Measurements from ENCODE around the gene RIIAD1.

DNA sequence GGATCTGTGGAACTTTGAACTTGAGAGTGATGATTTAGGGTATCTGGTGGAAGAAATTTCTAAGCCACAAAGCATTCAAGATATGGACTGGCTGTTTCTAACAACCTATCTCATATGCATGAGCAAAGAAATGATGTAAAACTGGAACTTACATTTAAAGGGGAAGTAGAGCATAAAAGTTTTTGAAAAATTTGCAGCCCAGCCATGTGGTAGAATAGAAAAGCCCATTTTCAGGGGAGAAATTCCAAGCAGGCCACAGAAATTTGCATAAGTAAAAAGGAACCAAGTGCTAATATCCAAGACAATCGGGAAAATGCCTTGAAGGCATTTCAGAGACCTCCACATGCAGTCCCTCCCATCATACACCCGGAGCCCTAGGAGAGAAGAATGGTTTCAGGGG lies 15.7 kb downstream of the RIIAD1 start:
- TF ChIP-seq, protein P1, sequence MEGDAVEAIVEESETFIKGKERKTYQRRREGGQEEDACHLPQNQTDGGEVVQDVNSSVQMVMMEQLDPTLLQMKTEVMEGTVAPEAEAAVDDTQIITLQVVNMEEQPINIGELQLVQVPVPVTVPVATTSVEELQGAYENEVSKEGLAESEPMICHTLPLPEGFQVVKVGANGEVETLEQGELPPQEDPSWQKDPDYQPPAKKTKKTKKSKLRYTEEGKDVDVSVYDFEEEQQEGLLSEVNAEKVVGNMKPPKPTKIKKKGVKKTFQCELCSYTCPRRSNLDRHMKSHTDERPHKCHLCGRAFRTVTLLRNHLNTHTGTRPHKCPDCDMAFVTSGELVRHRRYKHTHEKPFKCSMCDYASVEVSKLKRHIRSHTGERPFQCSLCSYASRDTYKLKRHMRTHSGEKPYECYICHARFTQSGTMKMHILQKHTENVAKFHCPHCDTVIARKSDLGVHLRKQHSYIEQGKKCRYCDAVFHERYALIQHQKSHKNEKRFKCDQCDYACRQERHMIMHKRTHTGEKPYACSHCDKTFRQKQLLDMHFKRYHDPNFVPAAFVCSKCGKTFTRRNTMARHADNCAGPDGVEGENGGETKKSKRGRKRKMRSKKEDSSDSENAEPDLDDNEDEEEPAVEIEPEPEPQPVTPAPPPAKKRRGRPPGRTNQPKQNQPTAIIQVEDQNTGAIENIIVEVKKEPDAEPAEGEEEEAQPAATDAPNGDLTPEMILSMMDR (IDR thresholded peaks at IDR 0.05; ENCODE audit: insufficient read depth, low read length) = no peak
- TF ChIP-seq POLR2AphosphoS5 (IDR thresholded peaks at IDR 0.05; ENCODE audit: low read depth) = no peak

Data from HL-60 (cell line).